ENCODE results near the gene ID2. TPM values are rescaled to one million over a fixed set of nuclear protein-coding genes. Genes with fewer than 3 reads are reported as not detected.

ID2 gene
- polyA plus RNA-seq, 1 donor from 2014 or later: 71.6 TPM

DNA sequence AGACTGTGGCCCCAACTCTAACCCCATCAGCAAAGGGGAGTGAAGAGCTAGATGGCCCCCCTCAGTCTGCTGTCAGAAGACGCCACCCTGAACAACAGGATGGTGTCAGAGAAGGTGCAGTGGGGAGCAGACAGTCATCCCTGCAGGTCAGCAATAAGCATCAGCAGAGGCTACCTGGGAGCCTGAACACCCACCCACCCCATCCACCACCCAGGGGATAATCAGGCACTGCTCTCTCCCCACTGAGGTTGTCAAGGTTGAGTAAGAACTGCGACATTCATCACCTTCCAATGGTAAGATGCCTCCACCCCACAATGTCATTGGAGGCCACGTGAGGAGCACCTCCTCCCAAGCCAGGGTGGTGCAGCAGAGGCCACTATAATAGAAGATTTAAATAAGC, 8.5 kb upstream of the ID2 start:
- no peak overlapping the region for H3K9ac ChIP-seq (ENCODE audit: low read length)
- H3K27ac ChIP-seq (ENCODE audit: low read length): no peak overlapping the region
- H3K4me3 ChIP-seq (ENCODE audit: low read length): no peak overlapping the region
- H3K9me2 ChIP-seq (ENCODE audit: insufficient read depth, low read length): no peaks in the 10 kb centered on the region
- no peaks in the 10 kb centered on the region for H3F3A ChIP-seq (ENCODE audit: insufficient read depth, low read length, poor library complexity, severe bottlenecking)
- H3K9me3 ChIP-seq (ENCODE audit: low read length): peaks cover 10% of the 10 kb centered on the region
- H4K20me1 ChIP-seq (ENCODE audit: insufficient read depth): no peaks in the 10 kb centered on the region
- no peaks in the 10 kb centered on the region for H3K79me2 ChIP-seq (replicated peaks; ENCODE audit: insufficient read depth, low read length)
- peaks cover 24% of the 10 kb centered on the region for H3K27me3 ChIP-seq (ENCODE audit: insufficient read depth, low read depth, low read length)
- TF ChIP-seq EZH2 (IDR thresholded peaks at IDR 0.05; ENCODE audit: borderline replicate concordance, insufficient read depth, low read length, poor library complexity, severe bottlenecking) (no peak), TAF1 (IDR thresholded peaks at IDR 0.05; ENCODE audit: low read depth) (no peak), RAD21 (conservative IDR thresholded peaks at IDR 0.05) (no peak), SMC3 (conservative IDR thresholded peaks at IDR 0.05; ENCODE audit: poor library complexity) (no peak), POLR2AphosphoS5 (IDR thresholded peaks at IDR 0.05) (no peak), REST (IDR thresholded peaks at IDR 0.05; ENCODE audit: borderline replicate concordance) (no peak), MXI1 (conservative IDR thresholded peaks at IDR 0.05; ENCODE audit: poor library complexity, severe bottlenecking) (no peak), CTCF (IDR thresholded peaks at IDR 0.05; ENCODE audit: poor library complexity, severe bottlenecking) (no peak), EP300 (conservative IDR thresholded peaks at IDR 0.05; ENCODE audit: poor library complexity, severe bottlenecking) (no peak)
- no peak overlapping the region for H3K4me2 ChIP-seq (ENCODE audit: low read length)
- H3K36me3 ChIP-seq (ENCODE audit: insufficient read depth, low read length): no peaks in the 10 kb centered on the region
- no peak overlapping the region for H2AFZ ChIP-seq (ENCODE audit: low read depth, low read length)

DNA sequence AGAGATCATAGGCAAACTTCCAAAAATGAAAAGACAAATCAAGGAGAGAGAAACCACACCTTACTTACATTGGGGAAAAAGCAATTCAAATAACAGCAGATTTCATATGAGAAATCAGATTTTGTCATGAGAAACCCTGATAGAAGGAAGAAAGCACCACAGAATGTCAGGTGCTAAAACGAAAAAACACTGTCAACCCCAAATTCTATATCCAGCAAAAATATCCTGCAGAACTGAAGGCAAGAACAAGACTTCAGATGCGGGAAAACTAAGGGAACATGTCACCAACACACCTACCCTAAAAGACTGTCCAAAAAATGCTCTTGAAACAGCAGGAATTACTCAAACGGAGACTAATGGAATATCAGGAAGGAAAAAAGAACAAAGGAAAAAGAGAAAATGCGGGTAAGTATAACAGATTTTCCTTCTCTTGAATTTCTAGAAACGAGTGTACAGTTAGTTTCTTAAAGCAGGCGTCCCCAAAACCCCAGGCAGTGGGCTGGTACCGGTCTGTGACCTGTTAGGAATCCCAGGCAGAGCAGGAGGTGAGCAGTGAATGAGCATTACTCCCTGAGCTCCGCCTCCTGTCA, 7.3 kb upstream of the ID2 start:
- no peak overlapping the region for H3K4me2 ChIP-seq (ENCODE audit: low read length)
- H3K9me3 ChIP-seq (ENCODE audit: low read length): peaks cover 10% of the 10 kb centered on the region
- no peaks in the 10 kb centered on the region for H3F3A ChIP-seq (ENCODE audit: insufficient read depth, low read length, poor library complexity, severe bottlenecking)
- H3K9me2 ChIP-seq (ENCODE audit: insufficient read depth, low read length): no peaks in the 10 kb centered on the region
- H3K79me2 ChIP-seq (replicated peaks; ENCODE audit: insufficient read depth, low read length): no peaks in the 10 kb centered on the region
- no peak overlapping the region for H3K27ac ChIP-seq (ENCODE audit: low read length)
- H3K9ac ChIP-seq (ENCODE audit: low read length): no peak overlapping the region
- no peak overlapping the region for H3K4me3 ChIP-seq (ENCODE audit: low read length)
- H2AFZ ChIP-seq (ENCODE audit: low read depth, low read length): no peak overlapping the region
- TF ChIP-seq TAF1 (IDR thresholded peaks at IDR 0.05; ENCODE audit: low read depth) (no peak), SMC3 (conservative IDR thresholded peaks at IDR 0.05; ENCODE audit: poor library complexity) (no peak), MXI1 (conservative IDR thresholded peaks at IDR 0.05; ENCODE audit: poor library complexity, severe bottlenecking) (no peak), RAD21 (conservative IDR thresholded peaks at IDR 0.05) (no peak), CTCF (IDR thresholded peaks at IDR 0.05; ENCODE audit: poor library complexity, severe bottlenecking) (no peak), EZH2 (IDR thresholded peaks at IDR 0.05; ENCODE audit: borderline replicate concordance, insufficient read depth, low read length, poor library complexity, severe bottlenecking) (no peak), EP300 (conservative IDR thresholded peaks at IDR 0.05; ENCODE audit: poor library complexity, severe bottlenecking) (no peak), REST (IDR thresholded peaks at IDR 0.05; ENCODE audit: borderline replicate concordance) (no peak), POLR2AphosphoS5 (IDR thresholded peaks at IDR 0.05) (no peak)
- peaks cover 24% of the 10 kb centered on the region for H3K27me3 ChIP-seq (ENCODE audit: insufficient read depth, low read depth, low read length)
- no peaks in the 10 kb centered on the region for H3K36me3 ChIP-seq (ENCODE audit: insufficient read depth, low read length)
- no peaks in the 10 kb centered on the region for H4K20me1 ChIP-seq (ENCODE audit: insufficient read depth)

Measured in neural cell (in vitro differentiated cells).